Measurements from ENCODE around the gene FANCD2.
"Not testable (repeated sequence)": the region's sequence is repeated elsewhere in the genome, so short reads cannot be mapped to it uniquely, and the experiment has no call there.

FANCD2 gene

DNA sequence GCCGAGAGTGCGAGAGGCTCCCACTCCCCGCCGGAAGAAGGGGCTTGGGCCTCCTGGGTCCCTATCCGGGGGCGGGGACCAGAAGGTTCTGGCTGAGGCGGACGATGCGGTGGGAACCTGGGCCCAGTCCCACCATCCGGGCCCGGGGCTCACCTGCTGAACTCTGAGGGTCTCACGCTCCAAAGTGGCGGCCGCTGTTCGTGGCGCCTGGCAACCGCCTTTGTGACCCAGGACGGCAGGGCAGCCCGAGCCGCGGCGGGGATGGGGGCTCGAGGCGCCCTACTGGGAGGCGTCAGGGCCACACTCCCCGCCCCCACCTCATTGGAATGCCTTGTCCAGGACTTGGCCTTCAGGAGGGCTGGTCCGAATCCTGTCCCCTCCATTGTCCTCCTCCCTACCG is 81.9 kb downstream of the FANCD2 start, which contains the start of gene FANCD2OS:
TSS of gene FANCD2OS (minus strand) at position 165 of the 400 bp plus-strand sequence. CDS start 3,481 bp downstream, outside the sequence.
- DNase-seq (ENCODE audit: low read depth): no peak

- peak; percentile 82 for DNase-seq (ENCODE audit: low read depth)
Measured at GRCh38 chr3:10115326-10116137, 89.3 kb downstream of the FANCD2 start, which contains the start of gene BRK1. TSS of gene BRK1 (plus strand) at chr3:10115675. CDS start at chr3:10115702, 27 bp downstream.

- DNase-seq (ENCODE audit: low read depth): no peak
Measured at GRCh38 chr3:10116138-10116460, 89.9 kb downstream of the FANCD2 start.

DNA sequence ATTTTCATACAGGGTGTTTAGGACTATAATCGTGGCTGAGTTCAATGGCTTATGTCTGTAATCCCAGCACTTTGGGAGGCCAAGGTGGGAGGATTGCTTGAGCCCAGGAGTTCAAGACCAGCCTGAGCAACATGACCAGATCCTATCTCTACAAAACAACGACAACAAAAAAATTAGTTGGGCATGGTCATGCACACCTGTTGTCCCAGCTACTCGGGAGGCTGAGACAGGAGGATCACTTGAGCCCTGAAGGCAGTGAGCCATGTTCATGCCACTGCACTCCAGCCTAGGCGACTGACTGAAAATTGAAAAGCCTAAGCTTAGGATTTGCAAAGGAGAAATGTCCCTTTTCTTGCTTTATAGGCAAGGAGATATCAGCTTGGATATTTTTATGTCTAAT is 90.7 kb downstream of the FANCD2 start:
- no peak for DNase-seq (ENCODE audit: low read depth)

GRCh38 chr3:10119376-10119775 is 93.1 kb downstream of the FANCD2 start:
- no peak for DNase-seq (ENCODE audit: low read depth)

- DNase-seq (ENCODE audit: low read depth): no peak
Measured at GRCh38 chr3:10121064-10121463, 94.8 kb downstream of the FANCD2 start.

- no peak for DNase-seq (ENCODE audit: low read depth)
Measured at GRCh38 chr3:10122724-10123123, 96.5 kb downstream of the FANCD2 start.

GRCh38 chr3:10135872-10136271 is 109.6 kb downstream of the FANCD2 start:
- not testable (repeated sequence) for DNase-seq (ENCODE audit: low read depth)

DNA sequence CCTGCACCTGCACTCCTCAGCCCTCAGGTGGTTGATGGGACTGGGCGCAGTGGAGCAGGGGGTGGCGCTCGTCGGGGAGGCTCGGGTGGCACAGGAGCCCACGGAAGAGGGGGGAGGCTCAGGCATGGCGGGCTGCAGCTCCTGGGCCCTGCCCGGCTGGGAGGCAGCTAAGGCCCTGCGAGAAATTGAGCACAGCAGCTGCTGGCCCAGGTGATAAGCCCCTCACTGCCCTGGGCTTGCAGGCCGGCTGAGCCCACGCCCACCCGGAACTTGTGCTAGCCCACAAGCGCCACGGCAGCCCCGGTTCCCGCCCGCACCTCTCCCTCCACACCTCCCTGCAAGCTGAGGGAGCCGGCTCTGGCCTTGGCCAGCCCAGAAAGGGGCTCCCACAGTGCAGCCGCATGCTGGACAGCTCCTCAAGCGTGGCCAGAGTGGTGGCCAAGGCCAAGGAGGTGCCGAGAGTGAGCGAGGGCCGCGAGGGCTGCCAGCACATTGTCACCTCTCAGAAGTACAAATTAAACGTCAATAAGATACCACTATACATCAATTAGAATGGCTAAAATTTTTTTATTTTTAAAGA is 110.3 kb downstream of the FANCD2 start:
- no peak for DNase-seq (ENCODE audit: low read depth)

GRCh38 chr3:10137178-10137577 is 110.9 kb downstream of the FANCD2 start:
- no peak for DNase-seq (ENCODE audit: low read depth)

DNA sequence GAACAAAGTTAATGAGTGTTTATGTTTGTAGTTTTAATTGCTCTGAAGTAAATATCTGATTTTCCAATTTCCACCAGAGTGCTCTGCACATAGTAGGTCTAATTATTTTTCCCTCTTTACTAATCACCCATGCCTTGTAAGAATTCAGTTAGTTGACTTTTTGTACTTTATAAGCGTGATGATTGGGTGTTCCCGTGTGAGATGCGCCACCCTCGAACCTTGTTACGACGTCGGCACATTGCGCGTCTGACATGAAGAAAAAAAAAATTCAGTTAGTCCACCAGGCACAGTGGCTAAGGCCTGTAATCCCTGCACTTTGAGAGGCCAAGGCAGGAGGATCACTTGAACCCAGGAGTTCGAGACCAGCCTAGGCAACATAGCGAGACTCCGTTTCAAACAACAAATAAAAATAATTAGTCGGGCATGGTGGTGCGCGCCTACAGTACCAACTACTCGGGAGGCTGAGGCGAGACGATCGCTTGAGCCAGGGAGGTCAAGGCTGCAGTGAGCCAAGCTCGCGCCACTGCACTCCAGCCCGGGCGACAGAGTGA is 114.8 kb downstream of the FANCD2 start:
- no peak for DNase-seq (ENCODE audit: low read depth)

- no peak for DNase-seq (ENCODE audit: low read depth)
Measured at GRCh38 chr3:10142707-10143560, 116.7 kb downstream of the FANCD2 start.

DNA sequence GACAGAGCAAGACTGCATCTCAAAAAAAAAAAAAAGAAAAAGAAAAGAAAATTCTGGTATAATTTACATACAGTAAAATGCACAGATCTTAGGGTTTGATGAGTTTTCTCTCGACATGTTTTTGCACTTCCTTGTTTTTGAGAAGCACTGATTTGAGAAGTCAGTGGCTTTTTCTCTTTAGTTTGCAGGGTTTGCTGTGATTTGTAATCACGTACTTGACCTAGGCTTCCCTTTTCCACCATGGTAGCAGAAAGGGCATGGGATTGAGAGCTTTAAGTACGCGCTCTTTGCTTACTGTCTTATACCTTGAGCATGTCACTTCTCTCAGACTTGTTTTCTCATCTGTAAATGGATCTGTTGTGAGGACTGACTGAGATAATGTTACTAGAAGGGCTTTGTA is 119.4 kb downstream of the FANCD2 start:
- DNase-seq (ENCODE audit: low read depth): no peak

DNA sequence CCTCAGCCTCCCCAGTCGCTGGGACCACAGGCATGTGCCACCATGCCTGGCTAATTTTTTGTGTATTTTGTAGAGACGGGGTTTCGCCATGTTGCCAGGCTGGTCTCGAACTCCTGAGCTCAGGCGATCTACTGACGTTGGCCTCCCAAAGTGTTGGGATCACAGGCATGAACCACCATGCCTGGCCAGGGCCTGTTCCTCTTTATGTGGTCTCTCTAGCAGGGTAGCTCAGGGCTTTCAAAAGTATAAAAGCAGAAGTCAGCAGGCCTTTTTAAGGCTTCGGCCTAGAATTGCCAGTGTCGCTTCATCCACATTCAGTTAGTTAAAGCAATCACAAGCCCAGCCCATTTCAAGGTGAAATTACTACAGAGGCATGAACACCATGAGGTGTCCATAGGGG is 123.0 kb downstream of the FANCD2 start:
- no peak for DNase-seq (ENCODE audit: low read depth)

GRCh38 chr3:10150987-10151386 is 124.8 kb downstream of the FANCD2 start:
- no peak for DNase-seq (ENCODE audit: low read depth)

Measured in stimulated activated CD8-positive, alpha-beta memory T cell treated with anti-CD3 and anti-CD28 coated beads, Interleukin-7, amount 100 ng/mL, for 24 hours (primary cell).